ENCODE results near the gene NOC2L.

DNA sequence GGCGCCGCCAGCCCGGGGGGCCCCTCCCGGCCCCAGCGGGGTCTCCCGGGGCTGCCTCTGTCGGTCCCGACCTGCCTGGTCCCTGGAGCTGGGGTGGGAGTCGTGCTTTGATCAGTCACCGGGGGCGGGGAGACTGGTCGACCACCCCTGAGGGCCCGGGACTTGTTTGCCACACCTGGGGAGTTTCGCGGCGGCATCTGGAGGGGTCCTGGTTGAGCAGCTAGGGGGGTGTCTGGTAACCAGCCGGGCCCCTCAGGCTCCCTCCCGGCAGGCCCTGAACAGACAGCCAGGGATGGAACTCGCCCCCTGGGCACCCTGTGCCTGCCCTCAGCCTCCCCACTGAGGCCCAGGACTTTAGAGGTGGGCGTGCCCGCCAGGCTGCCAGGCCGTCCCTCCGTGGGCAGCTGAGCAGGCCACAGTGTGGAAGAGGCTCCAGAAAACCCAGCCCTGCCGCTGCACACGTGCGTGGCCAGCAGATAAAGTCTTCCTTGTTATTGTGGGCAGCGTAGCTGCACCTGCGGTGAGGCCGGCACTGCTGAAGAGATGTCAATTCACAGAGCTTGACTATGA lies 48.7 kb downstream of the NOC2L start:
- TF ChIP-seq POLR2A (IDR thresholded peaks at IDR 0.05) (no peak), EP300 (IDR thresholded peaks at IDR 0.05) (no peak)
- TF ChIP-seq, protein P1, sequence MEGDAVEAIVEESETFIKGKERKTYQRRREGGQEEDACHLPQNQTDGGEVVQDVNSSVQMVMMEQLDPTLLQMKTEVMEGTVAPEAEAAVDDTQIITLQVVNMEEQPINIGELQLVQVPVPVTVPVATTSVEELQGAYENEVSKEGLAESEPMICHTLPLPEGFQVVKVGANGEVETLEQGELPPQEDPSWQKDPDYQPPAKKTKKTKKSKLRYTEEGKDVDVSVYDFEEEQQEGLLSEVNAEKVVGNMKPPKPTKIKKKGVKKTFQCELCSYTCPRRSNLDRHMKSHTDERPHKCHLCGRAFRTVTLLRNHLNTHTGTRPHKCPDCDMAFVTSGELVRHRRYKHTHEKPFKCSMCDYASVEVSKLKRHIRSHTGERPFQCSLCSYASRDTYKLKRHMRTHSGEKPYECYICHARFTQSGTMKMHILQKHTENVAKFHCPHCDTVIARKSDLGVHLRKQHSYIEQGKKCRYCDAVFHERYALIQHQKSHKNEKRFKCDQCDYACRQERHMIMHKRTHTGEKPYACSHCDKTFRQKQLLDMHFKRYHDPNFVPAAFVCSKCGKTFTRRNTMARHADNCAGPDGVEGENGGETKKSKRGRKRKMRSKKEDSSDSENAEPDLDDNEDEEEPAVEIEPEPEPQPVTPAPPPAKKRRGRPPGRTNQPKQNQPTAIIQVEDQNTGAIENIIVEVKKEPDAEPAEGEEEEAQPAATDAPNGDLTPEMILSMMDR (IDR thresholded peaks at IDR 0.05), result no peak

Measured in ovary (tissue), 3 donors.